GM19099 (cell line): Measurements from ENCODE around the gene KANSL1.

Experiments used
- POLR2A ChIP-seq: IDR thresholded peaks from 3 replicates; pipeline ENCODE4 v1.6.1; 2011; ENCODE audit warnings: low read depth; ENCODE audit not compliant: insufficient read length; ENCODE audit errors: extremely low read depth

Gene KANSL1

DNA sequence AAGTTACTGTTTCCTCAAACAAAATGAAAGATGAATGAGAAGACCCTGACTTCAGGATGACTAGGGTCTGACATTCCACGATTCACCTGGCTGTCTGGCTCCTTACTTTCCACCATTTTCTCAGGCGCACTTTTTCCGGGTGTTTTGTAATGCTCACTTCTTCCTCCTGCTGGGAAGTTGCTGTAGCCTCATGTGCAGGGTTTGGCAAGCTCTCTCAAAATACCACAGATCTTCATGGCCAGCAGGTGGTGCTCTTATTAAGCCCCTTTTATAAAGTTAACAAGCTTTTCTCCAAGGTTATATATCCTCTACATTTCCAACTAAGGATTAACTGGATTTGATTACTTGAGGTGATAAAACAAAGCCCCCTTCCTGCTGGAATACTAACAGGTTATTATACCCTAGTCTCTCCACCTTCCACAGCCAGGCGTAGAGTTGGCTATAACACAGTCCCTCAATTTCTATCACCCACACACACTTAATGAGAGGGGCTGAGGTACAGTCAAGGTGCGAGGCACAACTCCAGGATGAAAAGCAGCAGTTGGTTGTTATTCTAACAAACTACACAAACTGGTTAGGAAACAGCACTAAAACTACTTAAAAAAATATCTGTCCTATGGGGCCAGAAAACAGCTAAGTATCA lies 148.8 kb downstream of the KANSL1 start:
- no peak for TF ChIP-seq POLR2A

DNA sequence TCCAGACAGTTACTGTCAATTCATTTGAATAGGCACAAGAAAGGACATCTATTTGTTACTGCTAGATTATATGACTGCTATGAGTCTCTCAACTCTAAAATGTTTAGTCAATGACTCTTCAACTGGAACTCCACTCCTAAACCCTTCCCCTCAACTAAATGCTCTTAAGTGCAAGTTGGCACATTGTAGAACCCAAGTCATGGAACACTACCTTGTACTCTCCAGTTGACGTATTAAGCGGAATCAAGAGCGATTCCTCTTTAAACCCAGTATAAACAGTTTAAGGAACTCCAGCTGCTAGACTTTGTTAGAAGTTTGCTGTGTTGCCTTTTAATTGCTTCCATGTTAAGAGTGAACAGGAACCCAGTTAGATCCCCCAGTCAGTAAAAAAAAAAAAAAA lies 149.6 kb downstream of the KANSL1 start:
- no peak for TF ChIP-seq POLR2A

DNA sequence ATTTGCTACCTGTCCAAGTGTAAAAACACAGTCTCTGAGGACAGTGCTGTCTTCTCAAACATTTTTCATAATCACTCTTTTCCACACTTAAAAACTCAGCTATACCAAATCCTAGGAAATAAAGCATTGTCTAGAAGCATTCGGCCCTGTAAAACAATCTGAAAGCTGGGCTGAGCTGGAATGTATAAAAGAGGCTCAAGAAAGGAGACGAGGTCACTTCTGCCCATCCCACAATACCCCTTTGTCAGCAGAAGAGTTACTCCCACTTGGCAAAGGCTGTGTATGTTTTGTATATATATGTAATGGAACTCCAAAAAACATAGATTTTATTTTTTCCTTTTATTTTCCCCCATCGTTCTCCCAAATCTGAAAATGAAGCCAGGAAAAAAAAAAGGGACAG lies 150.3 kb downstream of the KANSL1 start:
- TF ChIP-seq POLR2A: no peak

DNA sequence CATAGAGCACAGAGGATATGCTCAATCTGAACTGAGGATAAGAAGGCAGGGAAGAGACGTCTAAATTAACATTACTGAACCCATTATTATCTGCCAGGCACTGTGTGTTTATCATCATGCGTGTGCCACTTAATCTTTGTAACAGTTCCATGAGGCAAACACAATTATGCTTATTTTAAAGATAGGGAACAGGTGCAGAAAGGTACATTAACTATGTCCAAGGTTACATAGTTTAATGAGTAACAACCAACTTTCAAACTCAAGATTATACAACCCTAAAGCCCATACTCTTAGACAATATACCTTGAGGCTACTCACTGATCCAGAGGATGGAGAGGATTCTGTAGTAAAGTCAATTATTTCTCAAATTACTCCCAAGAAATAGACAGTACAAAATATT lies 151.0 kb downstream of the KANSL1 start:
- TF ChIP-seq POLR2A: no peak

DNA sequence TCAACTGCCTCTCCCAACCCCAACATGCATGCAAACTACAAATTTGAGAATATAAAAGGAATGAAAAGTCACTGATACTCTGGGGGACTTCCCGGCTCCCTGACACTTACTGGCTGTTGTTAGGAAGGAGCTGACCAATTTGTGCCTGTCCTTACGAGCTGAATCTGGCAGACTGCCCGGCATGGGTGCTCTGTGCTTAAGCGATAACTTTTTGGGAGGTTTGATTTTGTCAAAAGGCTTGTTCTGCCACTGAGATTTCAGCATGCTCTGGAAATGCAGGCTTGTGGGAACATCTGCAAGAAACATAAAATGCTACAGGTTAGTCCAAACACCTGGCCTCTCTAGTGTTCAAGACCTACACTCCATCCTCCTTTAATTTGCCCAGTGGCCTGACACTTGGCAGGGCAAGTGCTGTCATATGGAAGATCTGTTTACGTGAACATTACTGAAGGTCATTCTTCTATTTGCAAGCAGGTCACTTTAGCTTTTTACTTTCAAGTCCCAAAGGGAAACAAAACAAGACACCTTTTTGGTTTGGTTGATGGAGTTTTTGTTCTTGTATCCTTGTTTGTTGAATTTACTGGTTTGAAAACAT lies 153.5 kb downstream of the KANSL1 start:
- TF ChIP-seq POLR2A: no peak

DNA sequence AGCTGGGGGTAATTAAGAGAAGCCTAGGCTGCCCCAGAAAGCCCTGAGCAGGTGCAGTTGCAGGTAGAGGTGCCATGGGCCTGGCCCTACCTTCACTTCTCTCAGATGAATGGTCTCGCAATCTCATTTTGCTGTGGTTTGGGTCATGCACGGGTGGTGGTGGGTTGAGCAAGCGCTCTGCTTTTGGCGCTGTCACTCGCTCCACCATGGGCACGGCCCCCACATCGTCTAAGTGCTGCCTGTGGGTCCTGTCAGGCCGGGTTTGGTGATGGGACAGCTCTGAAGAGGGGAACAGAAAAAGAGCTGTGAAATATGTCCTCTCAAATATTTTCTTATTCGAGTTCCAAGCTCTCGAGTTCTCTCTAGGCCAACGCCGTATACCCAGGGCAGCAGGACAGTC lies 154.3 kb downstream of the KANSL1 start:
- no peak for TF ChIP-seq POLR2A

DNA sequence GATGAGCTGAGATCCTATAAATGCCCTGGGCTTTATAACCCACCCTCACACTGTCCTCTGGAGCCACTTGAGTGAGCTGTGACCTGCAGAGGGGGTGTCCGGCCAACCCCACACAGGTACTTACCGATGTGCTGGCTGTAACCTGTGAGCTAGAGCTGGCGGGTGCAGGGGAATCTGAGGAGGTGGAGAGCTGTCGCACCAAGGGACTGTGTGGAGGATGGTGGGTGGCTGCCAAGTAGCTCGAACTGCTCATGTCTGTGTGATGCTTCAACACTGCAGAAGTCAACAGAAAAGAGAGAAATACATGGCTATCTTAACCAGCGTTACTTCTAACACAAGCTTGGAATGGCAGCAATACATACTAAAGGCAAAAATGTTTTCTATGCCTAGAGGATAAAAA lies 154.8 kb downstream of the KANSL1 start:
- no peak for TF ChIP-seq POLR2A

DNA sequence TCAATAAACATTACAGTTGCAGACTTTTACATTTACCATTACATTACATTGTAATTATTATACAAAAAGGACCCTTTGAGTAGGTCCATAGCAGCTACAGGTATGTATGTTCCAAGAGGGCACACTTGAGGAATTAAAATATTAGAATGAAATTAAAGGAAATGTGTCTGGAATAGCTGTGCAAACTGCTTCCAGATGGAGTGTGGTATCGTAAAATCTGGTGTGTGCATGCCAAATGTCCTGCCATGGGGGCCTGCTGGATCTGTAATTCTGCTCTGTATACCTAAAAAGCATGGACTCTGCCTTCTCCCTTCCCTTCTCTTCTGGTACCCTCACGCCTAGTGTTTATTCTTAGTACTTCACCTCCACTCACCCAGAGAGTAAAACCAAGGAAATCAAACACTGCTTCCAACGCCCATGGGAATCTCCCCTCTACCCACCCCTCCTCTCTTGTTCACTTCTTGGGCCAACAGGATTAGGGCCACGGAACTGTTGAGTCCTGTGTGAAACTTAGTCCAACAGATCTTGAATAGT lies 155.4 kb downstream of the KANSL1 start:
- no peak for TF ChIP-seq POLR2A

DNA sequence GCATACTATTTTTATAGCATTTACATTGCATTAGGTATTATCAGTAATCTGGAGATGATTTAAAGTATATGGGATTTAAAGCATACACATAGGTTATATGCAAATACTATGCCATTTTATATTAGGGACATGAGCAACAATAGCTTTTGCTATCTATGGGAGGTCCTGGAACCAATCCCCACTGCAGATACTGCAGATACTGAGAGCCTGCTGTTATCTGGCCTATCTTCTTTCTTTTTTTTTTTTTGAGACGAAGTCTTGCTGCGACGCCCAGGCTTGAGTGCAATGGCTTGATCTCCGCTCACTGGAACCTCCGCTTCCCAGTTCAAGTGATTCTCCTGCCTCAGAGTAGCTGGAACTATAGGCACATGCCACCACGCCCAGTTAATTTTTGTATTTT lies 156.7 kb downstream of the KANSL1 start:
- TF ChIP-seq POLR2A: no peak

DNA sequence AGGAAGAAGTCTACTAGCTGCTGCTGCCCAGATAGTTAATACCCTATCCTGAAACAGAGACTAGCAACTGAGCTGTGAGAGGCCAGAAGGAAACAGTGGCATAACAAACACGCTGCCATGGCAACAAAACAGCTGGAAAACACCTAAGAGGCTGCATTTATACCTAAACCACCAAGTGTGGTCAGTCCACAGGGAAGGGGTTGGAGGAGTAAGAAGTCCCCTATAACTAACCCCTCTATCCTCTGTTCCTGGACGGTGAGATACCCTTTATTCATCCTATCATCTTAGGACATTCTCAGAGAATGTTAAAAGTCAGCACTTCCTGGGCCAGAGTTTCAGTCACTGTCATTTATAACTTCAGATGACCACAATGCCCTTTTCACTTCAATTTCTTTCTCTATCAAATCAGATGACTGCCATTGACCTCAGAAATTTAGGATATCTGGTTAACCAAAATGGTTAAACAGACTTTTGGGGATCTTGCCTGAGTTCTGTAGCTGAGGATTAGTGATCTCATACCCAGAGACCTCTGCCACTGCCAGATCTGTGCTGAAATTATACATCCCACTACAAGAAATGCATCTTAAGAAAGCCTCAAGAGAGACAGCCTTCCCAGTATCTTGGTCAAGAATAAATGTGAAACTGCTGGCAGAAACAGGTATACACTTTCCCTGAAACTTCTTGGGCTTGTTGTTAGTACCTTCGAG lies 158.0 kb downstream of the KANSL1 start:
- TF ChIP-seq POLR2A: no peak

DNA sequence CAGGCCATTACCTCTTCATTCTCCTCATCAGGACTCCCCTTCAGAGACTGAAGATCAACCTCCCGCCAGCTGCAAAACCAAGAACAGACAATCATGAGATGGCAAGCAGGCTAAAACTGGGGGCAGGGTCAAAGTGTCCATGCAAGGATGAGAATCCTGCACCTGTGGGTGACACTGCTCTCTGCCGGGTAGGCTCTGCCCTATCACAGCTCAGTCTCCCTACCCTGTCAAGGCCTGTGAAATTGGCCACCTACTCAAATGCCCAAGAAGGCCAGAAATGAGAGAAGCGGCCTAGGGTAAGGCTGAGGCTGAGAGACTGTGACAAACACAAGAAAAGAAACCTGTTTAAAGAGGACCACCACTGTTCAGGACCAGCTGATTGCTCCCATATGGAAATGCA lies 159.8 kb downstream of the KANSL1 start:
- no peak for TF ChIP-seq POLR2A

DNA sequence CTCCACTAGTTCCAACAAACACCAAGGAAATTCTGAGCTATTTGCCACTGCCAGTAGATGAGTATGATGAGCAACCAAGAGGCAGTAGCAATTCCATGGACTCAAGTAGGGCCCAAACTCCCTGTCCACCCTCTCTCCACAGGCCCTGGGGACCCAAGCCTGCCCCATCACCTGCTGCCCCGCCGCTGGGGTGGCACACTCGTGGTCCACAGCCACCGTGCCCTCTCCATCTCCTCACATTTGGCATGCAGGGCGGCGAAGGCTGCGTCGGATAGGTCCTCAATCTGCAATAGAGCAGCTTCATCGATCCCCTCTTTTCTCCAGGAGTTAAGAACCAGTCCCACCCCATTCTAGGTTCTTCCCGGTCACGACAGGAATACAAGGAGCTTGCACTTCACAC lies 160.3 kb downstream of the KANSL1 start:
- TF ChIP-seq POLR2A: no peak

DNA sequence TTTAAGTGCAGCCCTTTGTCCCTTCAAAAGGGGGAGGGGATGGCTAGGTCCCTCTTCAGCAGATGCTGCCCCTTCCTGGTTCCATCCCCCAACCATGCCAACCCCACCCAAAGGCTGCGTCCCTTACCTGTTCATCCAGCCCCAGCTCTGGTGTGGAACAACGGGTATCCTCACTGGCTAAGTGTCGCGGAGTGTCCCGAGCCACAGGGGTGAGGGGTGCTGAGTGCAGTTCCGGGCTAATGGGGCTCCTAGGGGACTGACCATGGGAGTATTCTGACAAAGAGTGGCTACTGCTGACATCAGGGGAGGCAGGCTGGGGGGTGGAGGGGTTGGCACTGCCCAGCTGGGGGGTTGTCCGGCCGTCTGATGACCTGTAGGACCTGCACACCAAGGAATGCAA lies 161.3 kb downstream of the KANSL1 start:
- TF ChIP-seq POLR2A: no peak

DNA sequence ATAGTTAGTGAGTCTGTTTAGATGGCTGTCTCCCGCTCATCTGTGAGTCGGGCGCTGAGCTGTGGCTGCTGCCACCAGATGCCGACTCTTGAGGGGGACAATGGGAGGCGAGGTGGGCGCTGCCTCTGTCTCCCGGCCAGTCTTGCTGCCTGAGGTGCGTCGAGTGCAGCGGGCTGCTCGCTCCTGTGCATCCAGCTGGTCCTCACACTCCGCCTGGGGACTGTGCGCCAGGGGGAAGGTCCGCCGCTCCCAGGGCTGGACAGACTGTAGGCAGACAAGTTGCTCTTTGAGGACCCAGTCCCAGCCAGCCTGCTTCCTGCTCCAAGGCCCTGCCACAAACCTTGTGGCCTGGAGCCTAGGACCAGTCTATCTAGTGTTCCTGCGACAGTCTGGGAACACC lies 161.8 kb downstream of the KANSL1 start:
- no peak for TF ChIP-seq POLR2A

DNA sequence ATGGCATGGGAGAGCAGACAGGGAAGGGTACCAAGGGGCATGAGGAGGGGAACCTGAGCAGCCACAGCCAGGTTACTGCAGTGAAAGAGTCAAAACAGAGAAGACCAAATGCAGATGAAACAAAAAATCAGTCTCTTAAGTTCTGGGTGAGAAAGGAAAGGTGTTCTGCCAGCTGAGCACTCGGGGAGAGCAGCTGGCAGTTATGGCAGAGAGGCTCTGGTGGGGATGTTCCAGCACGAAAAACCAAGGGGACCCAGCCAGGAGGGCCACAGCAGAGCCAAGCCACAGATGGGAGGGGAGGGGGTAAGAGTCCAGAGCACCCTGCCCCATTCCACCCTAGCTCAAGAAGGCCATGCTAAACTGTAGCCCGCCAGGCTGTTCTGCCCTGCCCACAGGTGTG lies 162.5 kb downstream of the KANSL1 start:
- no peak for TF ChIP-seq POLR2A

DNA sequence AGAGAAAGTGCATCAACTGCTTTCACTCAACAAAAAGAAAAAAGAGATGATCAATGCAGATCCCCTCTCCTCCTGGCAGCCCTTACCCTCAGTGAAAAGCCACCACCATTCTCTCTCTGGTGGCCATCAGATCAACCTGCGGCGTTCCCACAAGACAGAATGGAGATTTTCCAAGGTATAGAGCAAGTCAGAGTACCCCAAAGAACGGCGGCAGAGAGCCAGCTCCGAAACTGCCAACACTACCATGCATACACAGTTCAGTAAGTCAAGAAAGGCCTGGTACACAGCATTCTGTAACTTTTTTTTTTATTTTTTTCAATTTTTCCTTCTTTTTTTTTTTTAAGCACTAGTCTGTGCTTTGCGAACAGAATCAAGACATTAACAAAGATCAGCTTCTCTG lies 163.6 kb downstream of the KANSL1 start:
- TF ChIP-seq POLR2A: no peak
